Esophagus squamous epithelium (tissue), 4 donors: Measurements from ENCODE around the gene TNPO1.
"Not testable (repeated sequence)": the region's sequence is repeated elsewhere in the genome, so short reads cannot be mapped to it uniquely, and the experiment has no call there.

Experiments
- CTCF ChIP-seq, 6 experiments: fragments of 450-650 bp in 4 of 6; fragments of 200-600 bp in 2 of 6; sonication (generic) in 2 of 6; IDR thresholded peaks; one replicate each; pipeline ENCODE4 v1.5.1; 2016 to 2019; ENCODE audit warnings: antibody characterized with exemption in 6 of 6, mild to moderate bottlenecking in 4 of 6, moderate library complexity in 4 of 6
- POLR2A ChIP-seq, 4 donors: fragments of 450-650 bp; IDR thresholded peaks; one replicate each; pipeline ENCODE4 v1.6.1; 2017; ENCODE audit warnings: antibody characterized with exemption in 4 of 4, mild to moderate bottlenecking in 4 of 4, moderate library complexity in 3 of 4

- TF ChIP-seq CTCF, POLR2A (IDR thresholded peaks at IDR 0.05): not testable (repeated sequence)
Observed at GRCh38 chr5:72934953-72935725, 118.7 kb downstream of the TNPO1 start.
